ENCODE measurements around the gene DENND10.
A peak's percentile ranks its signal among the peaks of the same experiment; 100 is the strongest.

Gene DENND10

GRCh38 chr10:119138346-119139306, 34.7 kb downstream of the DENND10 start:
- CTCF ChIA-PET = interaction anchor here (2.7 kb wide), 1 partner anchor 60 kb away, joined by 8 read pairs; no protein-coding TSS in a partner anchor
- POLR2A ChIA-PET = no interaction called here
- no peak for DNase-seq (ENCODE audit: extremely low spot score)
- TF ChIP-seq BHLHE40 (IDR thresholded peaks at IDR 0.05; ENCODE audit: borderline replicate concordance) = no peak
- TF ChIP-seq L3MBTL2 (conservative IDR thresholded peaks at IDR 0.05) = no peak
- no peak for TF ChIP-seq NFRKB (IDR thresholded peaks at IDR 0.05)
- no peak for TF ChIP-seq ZNF384 (IDR thresholded peaks at IDR 0.05)

GRCh38 chr10:119139464-119140067, 35.7 kb downstream of the DENND10 start:
- TF ChIP-seq FOXK2 (IDR thresholded peaks at IDR 0.05) (no peak), SUZ12 (IDR thresholded peaks at IDR 0.05) (no peak), NFRKB (IDR thresholded peaks at IDR 0.05) (no peak), L3MBTL2 (conservative IDR thresholded peaks at IDR 0.05) (no peak), FOXA1 (IDR thresholded peaks at IDR 0.05) (no peak), LEF1 (IDR thresholded peaks at IDR 0.05; ENCODE audit: borderline replicate concordance) (no peak), CTBP1 (IDR thresholded peaks at IDR 0.05; ENCODE audit: borderline replicate concordance) (no peak), ELF4 (IDR thresholded peaks at IDR 0.05) (no peak), ARNT (IDR thresholded peaks at IDR 0.05) (no peak), HDGF (IDR thresholded peaks at IDR 0.05; ENCODE audit: borderline replicate concordance) (no peak)
- ChIA-PET CTCF (interaction anchor here (0.6 to 2.7 kb wide), 2 partner anchors 59 to 64 kb away, joined by 3 to 8 read pairs; no protein-coding TSS in a partner anchor), POLR2A (no interaction called here)
- peak; percentile 43 for DNase-seq (ENCODE audit: extremely low spot score)

GRCh38 chr10:119140603-119141245, 36.8 kb downstream of the DENND10 start:
- DNase-seq (ENCODE audit: extremely low spot score) = no peak
- ChIA-PET CTCF (no interaction called here), POLR2A (no interaction called here)
- TF ChIP-seq BHLHE40 (IDR thresholded peaks at IDR 0.05; ENCODE audit: borderline replicate concordance) (no peak), FOXA1 (IDR thresholded peaks at IDR 0.05) (no peak), SP1 (IDR thresholded peaks at IDR 0.05) (no peak), LEF1 (IDR thresholded peaks at IDR 0.05; ENCODE audit: borderline replicate concordance) (no peak), SUZ12 (IDR thresholded peaks at IDR 0.05) (no peak), HDGF (IDR thresholded peaks at IDR 0.05; ENCODE audit: borderline replicate concordance) (no peak), PKNOX1 (IDR thresholded peaks at IDR 0.05) (no peak), L3MBTL2 (conservative IDR thresholded peaks at IDR 0.05) (no peak), FOXK2 (IDR thresholded peaks at IDR 0.05) (no peak), FOXM1 (IDR thresholded peaks at IDR 0.05; ENCODE audit: borderline replicate concordance) (no peak), TARDBP (IDR thresholded peaks at IDR 0.05) (no peak), NFRKB (IDR thresholded peaks at IDR 0.05) (no peak), ARNT (IDR thresholded peaks at IDR 0.05) (no peak), ELF4 (IDR thresholded peaks at IDR 0.05) (no peak), ZNF384 (IDR thresholded peaks at IDR 0.05) (no peak), CTBP1 (IDR thresholded peaks at IDR 0.05; ENCODE audit: borderline replicate concordance) (no peak)

GRCh38 chr10:119143657-119144056, 39.7 kb downstream of the DENND10 start:
- TF ChIP-seq BHLHE40 (IDR thresholded peaks at IDR 0.05; ENCODE audit: borderline replicate concordance) (no peak), NFRKB (IDR thresholded peaks at IDR 0.05) (no peak), LEF1 (IDR thresholded peaks at IDR 0.05; ENCODE audit: borderline replicate concordance) (no peak), PKNOX1 (IDR thresholded peaks at IDR 0.05) (no peak), HDGF (IDR thresholded peaks at IDR 0.05; ENCODE audit: borderline replicate concordance) (no peak), ZNF384 (IDR thresholded peaks at IDR 0.05) (no peak), ARNT (IDR thresholded peaks at IDR 0.05) (no peak), FOXK2 (IDR thresholded peaks at IDR 0.05) (no peak), SUZ12 (IDR thresholded peaks at IDR 0.05) (no peak), FOXA1 (IDR thresholded peaks at IDR 0.05) (no peak), FOXM1 (IDR thresholded peaks at IDR 0.05; ENCODE audit: borderline replicate concordance) (no peak), SP1 (IDR thresholded peaks at IDR 0.05) (no peak), CTBP1 (IDR thresholded peaks at IDR 0.05; ENCODE audit: borderline replicate concordance) (no peak), L3MBTL2 (conservative IDR thresholded peaks at IDR 0.05) (no peak), TARDBP (IDR thresholded peaks at IDR 0.05) (no peak), ELF4 (IDR thresholded peaks at IDR 0.05) (no peak)
- ChIA-PET POLR2A (no interaction called here), CTCF (no interaction called here)
- no peak for DNase-seq (ENCODE audit: extremely low spot score)

GRCh38 chr10:119149157-119149556, 45.2 kb downstream of the DENND10 start:
- CTCF ChIA-PET = no interaction called here
- TF ChIP-seq CTBP1 (IDR thresholded peaks at IDR 0.05; ENCODE audit: borderline replicate concordance) (no peak), FOXK2 (IDR thresholded peaks at IDR 0.05) (no peak), FOXM1 (IDR thresholded peaks at IDR 0.05; ENCODE audit: borderline replicate concordance) (no peak), HDGF (IDR thresholded peaks at IDR 0.05; ENCODE audit: borderline replicate concordance) (no peak), ELF4 (IDR thresholded peaks at IDR 0.05) (no peak), NFRKB (IDR thresholded peaks at IDR 0.05) (no peak), PKNOX1 (IDR thresholded peaks at IDR 0.05) (no peak), ZNF384 (IDR thresholded peaks at IDR 0.05) (no peak), TARDBP (IDR thresholded peaks at IDR 0.05) (no peak), SP1 (IDR thresholded peaks at IDR 0.05) (no peak), SUZ12 (IDR thresholded peaks at IDR 0.05) (no peak), BHLHE40 (IDR thresholded peaks at IDR 0.05; ENCODE audit: borderline replicate concordance) (no peak), ARNT (IDR thresholded peaks at IDR 0.05) (no peak), L3MBTL2 (conservative IDR thresholded peaks at IDR 0.05) (no peak), LEF1 (IDR thresholded peaks at IDR 0.05; ENCODE audit: borderline replicate concordance) (no peak)

More at GRCh38 chr10:119149157-119149556, 45.2 kb downstream of the DENND10 start:
- no peak for DNase-seq (ENCODE audit: extremely low spot score)
- POLR2A ChIA-PET = no interaction called here

All from HEK293T (cell line).